GM21717 (cell line): ENCODE data around the gene CREG2.

Experiments
- ATAC-seq: cut with Tn5 transposase; IDR thresholded peaks from one replicate; pipeline ENCODE4 v1.9.1; 2021; ENCODE audit warnings: mild to moderate bottlenecking, moderate library complexity; ENCODE audit not compliant: unreplicated experiment

Gene CREG2

GRCh38 chr2:101387151-101387834, at the start of gene CREG2:
Gene CREG2 (minus strand): TSS chr2:101387503. CDS start chr2:101387457, 46 bp downstream.
- no peak for ATAC-seq

- no peak for ATAC-seq
Measured at GRCh38 chr2:101435001-101435862, 47.9 kb upstream of the CREG2 start.

- ATAC-seq, result no peak
Measured at GRCh38 chr2:101433465-101433864, 46.2 kb upstream of the CREG2 start.

- no peak for ATAC-seq
Measured at GRCh38 chr2:101432411-101433181, 45.3 kb upstream of the CREG2 start.

- ATAC-seq, result no peak
Measured at GRCh38 chr2:101431486-101431885, 44.2 kb upstream of the CREG2 start.

- ATAC-seq, result no peak
Measured at GRCh38 chr2:101430156-101430555, 42.9 kb upstream of the CREG2 start.

GRCh38 chr2:101429453-101429852, 42.1 kb upstream of the CREG2 start:
- no peak for ATAC-seq

- ATAC-seq, result no peak
Measured at GRCh38 chr2:101428422-101429176, 41.3 kb upstream of the CREG2 start.

- no peak for ATAC-seq
Measured at GRCh38 chr2:101427743-101428142, 40.4 kb upstream of the CREG2 start.

GRCh38 chr2:101427240-101427639, 39.9 kb upstream of the CREG2 start:
- ATAC-seq, result no peak

GRCh38 chr2:101426822-101427221, 39.5 kb upstream of the CREG2 start:
- no peak for ATAC-seq

- ATAC-seq, result no peak
Measured at GRCh38 chr2:101420623-101421022, 33.3 kb upstream of the CREG2 start.

GRCh38 chr2:101419096-101419663, 31.9 kb upstream of the CREG2 start:
- no peak for ATAC-seq

- no peak for ATAC-seq
Measured at GRCh38 chr2:101418460-101419095, 31.3 kb upstream of the CREG2 start.

GRCh38 chr2:101416609-101417008, 29.3 kb upstream of the CREG2 start:
- ATAC-seq, result no peak

- no peak for ATAC-seq
Measured at GRCh38 chr2:101415884-101416283, 28.6 kb upstream of the CREG2 start.

- no peak for ATAC-seq
Measured at GRCh38 chr2:101415220-101415619, 27.9 kb upstream of the CREG2 start.

GRCh38 chr2:101412092-101412694, 24.9 kb upstream of the CREG2 start:
- ATAC-seq, result no peak

- ATAC-seq, result no peak
Measured at GRCh38 chr2:101410746-101411145, 23.4 kb upstream of the CREG2 start.
